Stimulated activated CD8-positive, alpha-beta memory T cell treated with anti-CD3 and anti-CD28 coated beads, Interleukin-7, amount 100 ng/mL, for 1 hour (primary cell): ENCODE measurements around the gene KLHL13.
"Not testable (repeated sequence)": the region's sequence is repeated elsewhere in the genome, so short reads cannot be mapped to it uniquely, and the experiment has no call there.

Experiments
- DNase-seq, 2 donors: peaks; one replicate each; pipeline ENCODE4 v3.0.0-alpha.2; 2020; ENCODE audit warnings: low read depth in 2 of 2

KLHL13 gene

GRCh38 chrX:118116713-118117550, at the start of gene KLHL13:
Gene KLHL13, minus strand, starts transcription at chrX:118116810. Its CDS starts 88,337 bp downstream, at chrX:118028473.
- no peak for DNase-seq

- DNase-seq, result no peak
Observed at GRCh38 chrX:118164138-118164537, 47.5 kb upstream of the KLHL13 start.

GRCh38 chrX:118156953-118157608, 40.5 kb upstream of the KLHL13 start:
- DNase-seq, result no peak

DNA sequence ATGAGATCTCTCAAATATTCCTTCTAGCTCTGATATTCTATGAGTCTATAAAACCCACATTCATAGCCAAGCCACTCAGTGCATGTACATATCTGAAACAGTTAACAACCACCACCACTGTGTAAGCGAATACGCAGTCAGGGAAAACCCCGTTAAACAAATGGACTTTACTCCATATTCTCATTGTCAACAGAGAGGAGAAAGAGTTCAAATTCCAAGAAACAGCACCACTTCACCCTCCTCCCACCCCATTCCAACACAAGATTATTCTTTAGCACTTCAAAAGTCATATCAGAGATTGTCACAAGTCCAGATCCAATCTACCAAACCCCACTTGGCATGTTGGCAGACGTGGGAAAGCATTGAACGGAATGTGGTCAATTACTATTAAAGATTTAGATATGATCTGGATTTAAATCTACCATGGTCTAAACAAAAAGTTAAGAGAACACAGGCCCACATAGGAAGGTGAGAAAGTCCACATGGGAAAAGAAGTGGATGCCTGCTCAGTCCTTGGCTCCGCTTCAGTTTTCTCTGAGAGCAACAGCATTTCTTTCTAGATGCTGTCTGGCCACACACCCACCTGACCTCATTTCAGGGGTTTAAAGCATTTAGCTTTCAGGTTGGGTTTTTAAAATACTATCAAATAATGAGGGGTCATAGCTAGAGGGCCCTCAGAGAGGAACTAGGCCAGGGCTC, 39.8 kb upstream of the KLHL13 start:
- no peak for DNase-seq

DNA sequence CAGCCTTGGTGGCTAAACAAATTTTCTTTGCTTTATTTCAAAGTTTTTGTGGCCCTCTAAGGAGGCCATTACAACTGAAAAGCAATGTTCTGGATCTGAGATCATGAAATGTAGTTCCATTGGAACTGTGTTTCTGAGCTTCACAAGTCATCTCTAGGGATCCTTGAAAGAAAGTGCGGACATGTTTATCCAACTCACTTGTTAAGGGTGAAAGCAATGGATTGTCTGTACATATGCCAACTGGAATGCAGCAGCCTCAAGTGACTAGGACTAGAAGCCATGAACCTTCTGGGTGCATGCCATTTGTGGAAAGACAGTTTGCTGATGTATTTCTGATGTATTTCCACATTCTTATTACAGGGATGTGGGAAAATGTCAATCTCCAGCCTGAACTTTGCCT, 36.7 kb upstream of the KLHL13 start:
- DNase-seq, result no peak

DNA sequence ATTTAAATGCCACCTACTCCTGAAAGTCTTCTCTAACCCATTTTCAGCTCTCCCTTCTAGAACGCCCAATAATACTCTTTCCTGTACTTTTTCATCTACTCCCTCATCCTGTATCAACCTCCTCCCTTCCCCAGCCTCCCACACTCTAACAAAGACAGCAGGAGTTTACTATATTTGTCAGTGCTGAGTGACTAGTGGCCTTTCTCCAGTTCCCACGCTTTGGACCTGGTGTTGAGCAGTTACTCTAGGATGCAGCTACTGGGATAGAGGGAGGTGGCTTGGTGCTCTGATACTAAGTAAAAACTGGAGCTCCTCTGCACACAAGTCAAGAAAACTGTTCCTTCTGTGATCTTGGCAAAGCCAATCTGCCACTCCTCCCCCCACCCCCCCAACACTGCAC, 36.1 kb upstream of the KLHL13 start:
- no peak for DNase-seq

DNA sequence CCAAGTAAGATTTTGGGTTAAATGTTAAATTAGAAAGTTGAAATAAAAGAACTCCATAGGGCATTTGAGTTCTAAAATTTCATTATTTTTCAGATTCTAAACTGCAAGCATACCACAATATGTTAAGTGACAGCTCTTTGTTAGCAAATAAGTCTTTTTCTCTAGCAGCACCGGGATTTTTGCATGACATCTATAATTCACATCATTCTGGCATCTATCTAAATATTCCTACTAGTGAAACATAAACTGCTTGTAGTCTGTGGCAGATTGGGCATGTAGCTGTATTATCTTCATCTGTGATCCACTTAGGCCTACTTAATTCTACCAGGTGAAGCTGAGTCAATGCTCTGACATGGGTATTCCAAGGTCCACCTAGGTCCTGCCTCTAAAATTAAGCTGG, 32.1 kb upstream of the KLHL13 start:
- DNase-seq, result no peak

- not testable (repeated sequence) for DNase-seq
Observed at GRCh38 chrX:118147771-118148170, 31.2 kb upstream of the KLHL13 start.

- no peak for DNase-seq
Observed at GRCh38 chrX:118143578-118143977, 27.0 kb upstream of the KLHL13 start.

- no peak for DNase-seq
Observed at GRCh38 chrX:118131336-118131735, 14.7 kb upstream of the KLHL13 start.

DNA sequence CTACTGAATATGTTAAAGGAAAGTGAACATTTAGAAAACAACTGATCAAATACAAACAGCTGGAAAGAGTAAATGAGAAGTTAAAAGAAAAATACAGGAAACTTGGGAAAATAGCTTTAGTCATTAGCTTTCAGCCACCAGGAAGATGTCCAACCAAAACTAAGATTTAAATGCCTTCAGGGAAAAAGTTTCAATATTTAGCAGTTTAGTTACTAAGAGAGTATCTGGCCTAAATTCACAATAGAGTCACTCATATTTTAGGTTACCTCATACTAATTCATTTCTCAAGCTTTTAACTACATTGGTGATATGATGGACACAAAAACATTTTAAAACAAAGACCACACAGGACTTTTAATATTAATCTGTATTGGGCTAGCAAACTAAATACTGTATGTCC, 13.1 kb upstream of the KLHL13 start:
- DNase-seq, result no peak

DNA sequence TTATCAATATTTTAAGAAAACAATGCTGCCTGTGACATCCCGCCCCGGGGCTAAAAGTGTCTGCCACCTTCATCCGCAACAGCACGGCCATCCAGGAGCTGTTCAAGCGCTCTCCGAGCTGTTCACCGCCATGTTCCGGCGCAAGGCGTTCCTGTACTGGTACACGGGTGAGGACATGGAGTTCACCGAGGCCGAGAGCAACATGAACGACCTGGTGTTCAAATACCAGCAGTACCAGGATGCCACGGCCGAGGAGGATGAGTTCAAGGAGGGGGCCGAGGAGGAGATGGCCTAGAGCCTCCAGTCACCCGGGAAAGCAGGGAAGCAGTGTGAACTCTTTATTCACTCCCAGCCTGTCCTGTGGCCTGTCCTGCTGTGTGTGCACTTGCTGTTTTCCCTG, 12.1 kb upstream of the KLHL13 start:
- no peak for DNase-seq

DNA sequence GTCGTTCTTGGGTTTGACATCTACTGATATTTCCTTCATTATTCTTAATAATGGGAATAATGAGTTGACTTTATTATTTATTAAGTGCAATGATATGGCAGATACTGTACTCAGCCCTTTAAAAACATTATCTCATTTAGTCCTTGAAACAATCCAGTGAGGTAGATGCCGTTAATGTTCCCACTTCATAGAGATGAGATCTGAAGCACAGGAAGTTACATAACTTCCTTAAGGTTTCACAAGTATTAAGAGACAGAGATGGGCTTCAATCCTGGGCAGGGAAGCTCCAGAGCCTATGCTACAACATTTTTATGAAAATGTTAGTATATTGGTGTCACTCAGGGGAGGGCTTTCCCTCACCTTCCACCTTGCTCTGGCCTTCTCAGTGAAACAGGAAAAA, 9.7 kb upstream of the KLHL13 start:
- DNase-seq, result no peak

GRCh38 chrX:118124243-118124642, 7.6 kb upstream of the KLHL13 start:
- not testable (repeated sequence) for DNase-seq

DNA sequence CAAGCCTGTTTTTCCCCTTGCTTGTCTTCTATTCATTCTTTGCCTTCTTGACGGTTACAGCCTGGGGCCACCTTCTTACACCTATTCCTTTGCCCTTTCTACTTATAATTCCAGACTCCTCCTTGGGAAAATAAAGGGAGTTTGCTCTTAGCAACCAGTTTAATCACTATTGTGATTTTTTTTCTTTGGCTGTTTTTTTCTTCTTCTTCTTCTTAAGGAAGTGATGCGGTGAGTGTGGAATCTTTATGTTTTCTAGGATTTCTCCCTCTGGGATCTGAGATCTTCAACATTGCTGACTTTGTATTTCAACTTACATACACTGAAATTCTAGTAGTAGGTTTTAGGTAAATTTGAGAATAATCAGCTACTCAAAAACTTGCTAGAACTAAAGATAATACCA, 1.1 kb upstream of the KLHL13 start:
- no peak for DNase-seq

DNA sequence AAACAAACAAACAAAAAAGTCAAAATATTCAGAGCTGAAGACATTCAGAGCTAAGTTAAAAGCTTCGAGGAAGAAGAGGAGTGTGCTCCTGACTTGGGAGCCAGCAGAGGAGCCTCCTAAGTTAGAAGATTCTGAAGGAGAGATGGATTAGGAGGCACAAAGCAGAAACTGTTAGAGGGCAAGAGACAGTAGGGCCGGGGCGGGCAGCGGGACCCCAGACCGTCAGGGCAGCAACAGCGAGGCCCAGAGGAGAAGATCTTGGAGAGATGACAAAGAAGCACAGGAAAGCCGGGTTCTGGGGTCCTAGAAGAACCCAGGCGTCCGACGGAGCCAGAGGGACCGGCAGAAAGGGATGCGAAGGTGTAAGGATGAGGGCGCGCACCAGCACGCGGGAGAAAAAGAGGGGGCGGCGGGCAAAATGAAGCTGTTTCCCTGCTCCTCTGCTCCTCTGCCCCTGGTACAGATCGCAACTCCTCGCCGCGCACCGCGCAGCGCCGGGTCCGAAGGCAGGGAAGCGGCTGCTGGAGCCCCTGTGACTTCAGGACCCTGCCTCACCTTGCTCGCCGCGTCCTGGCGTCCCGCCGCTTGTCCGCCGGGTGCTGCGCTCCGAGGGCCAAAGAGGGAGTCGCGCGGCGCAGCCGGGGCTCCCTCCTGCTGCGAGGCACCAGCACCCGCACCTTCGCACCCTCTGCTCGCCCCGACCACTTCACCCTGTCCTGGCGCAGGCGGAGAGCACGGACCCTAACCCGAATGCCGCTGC, 477 bp downstream of the KLHL13 start:
- no peak for DNase-seq

- DNase-seq, result no peak
Observed at GRCh38 chrX:118114971-118115370, 1.6 kb downstream of the KLHL13 start.

- DNase-seq, result no peak
Observed at GRCh38 chrX:118109065-118109464, 7.5 kb downstream of the KLHL13 start.

DNA sequence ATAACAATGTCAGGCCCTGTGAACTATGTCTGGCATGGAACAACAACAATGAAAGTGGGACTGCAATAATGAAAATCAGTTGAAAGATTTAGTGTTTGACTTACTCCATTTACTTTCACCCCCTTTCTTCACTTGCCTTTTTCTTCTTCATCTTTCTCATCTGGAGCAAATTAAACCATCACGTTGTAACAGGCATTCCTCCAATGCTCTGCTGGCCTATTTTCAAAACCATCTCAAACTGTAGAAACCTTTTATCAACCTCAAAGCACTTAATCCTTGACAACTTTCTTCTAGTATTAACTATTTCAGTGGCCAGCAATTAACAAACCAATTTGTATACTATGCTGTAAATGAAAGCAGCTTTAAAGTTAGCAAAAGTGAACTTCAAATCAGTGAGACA, 8.3 kb downstream of the KLHL13 start:
- DNase-seq, result no peak

DNA sequence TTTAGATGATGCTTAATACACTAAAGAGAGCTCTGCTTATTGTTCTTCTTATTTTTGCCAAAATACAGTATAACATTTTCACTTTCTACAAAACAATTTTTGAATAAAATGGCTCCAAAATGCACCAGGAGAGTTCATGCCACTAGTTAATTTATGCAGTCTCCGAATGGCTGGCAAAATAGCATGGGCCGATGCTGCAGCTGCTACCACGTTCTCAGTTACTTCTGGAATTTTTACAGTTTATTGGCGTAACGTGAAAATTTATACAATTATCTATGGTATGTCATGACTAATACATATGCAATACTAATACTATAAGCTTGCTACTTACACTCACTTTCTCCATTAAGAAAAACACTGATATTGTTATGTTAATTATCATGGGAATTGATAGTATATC, 16.5 kb downstream of the KLHL13 start:
- DNase-seq, result no peak

DNA sequence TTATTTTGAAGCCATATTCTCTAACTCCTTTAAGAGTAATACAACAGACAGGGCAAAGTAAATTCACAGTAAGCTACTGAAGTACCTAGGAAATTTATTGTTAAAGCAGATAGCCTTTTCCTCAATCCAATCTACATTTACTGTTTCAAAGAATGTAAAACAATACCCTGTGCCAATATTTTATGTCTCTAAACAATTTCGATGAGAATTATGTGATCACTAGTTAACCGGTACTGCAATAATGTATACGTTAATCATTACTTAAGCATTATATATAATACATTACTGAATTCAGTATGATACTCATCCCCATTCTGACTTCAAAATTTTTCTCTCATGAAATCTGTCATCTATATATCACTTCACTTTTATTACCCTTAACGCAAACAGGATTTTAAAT, 28.5 kb downstream of the KLHL13 start:
- no peak for DNase-seq

- no peak for DNase-seq
Observed at GRCh38 chrX:118074196-118074595, 42.4 kb downstream of the KLHL13 start.
